GM06990 (cell line): ENCODE results near the gene DSCAM.

Source experiments
- DNase-seq: peaks from one replicate; pipeline ENCODE4 v3.0.0-alpha.2; 2011; ENCODE audit not compliant: insufficient read length; ENCODE audit errors: extremely low read depth
- H3K27me3 ChIP-seq: replicated peaks from 2 replicates; pipeline ENCODE4 v1.6.0; 2011; ENCODE audit warnings: low read length; ENCODE audit not compliant: control insufficient read depth, insufficient read depth
- H3K36me3 ChIP-seq: 2 replicates; pipeline ENCODE4 v1.5.1; 2011; ENCODE audit warnings: low read length; ENCODE audit not compliant: control insufficient read depth, insufficient read depth
- H3K4me3 ChIP-seq: replicated peaks from 2 replicates; pipeline ENCODE4 v1.5.1; 2011; ENCODE audit warnings: low read depth, mild to moderate bottlenecking, control low read depth, low read length
- CTCF ChIP-seq: IDR thresholded peaks from 2 replicates; pipeline ENCODE4 v1.5.1; 2011; ENCODE audit warnings: low read length, control low read depth, mild to moderate bottlenecking, inconsistent platforms; ENCODE audit not compliant: insufficient read depth, poor library complexity, severe bottlenecking

The DSCAM gene

DNA sequence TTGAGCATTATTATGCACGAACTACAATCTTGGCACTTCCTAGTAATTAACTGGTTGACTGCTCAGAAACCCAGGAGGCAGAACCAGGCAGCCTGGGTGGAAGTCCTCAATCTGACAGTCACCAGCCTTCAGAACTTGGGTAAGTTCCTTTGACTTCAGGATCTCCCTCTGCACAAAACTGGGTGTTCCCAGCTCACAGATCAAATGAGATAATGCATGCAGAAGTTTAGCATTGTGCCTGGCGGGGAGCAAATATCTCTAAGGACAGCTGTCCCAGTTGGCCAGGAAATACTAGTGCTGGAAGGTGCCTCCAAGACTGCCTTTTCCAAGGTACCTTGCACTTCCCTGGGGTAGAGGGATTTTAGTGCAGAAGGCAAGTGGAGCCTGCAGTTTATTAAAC, 684.9 kb downstream of the DSCAM start:
- TF ChIP-seq CTCF = no peak
- no peaks in the 10 kb centered on the region for H3K27me3 ChIP-seq
- DNase-seq = no peak
- no peak overlapping the region for H3K4me3 ChIP-seq
- H3K36me3 ChIP-seq = no peaks in the 10 kb centered on the region

DNA sequence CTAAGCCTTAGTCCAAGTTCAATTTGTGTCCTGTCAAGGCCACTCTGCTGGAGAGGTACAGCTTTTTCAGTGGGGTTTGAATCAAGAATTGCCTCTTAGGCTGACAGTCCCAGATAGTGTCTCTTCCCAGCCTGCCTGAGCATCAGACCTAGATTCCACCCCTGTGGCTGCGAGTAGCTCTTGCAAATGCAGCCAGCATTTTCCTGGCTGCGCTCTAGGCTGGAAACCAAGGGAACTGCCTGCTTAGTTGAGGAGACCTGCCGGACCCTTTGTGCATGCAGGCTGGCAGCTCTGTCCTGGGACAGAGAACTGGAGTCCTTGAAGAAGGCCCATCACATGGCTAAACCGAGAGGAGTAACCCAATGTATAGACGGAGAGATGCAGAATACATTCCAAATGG, 686.0 kb downstream of the DSCAM start:
- H3K36me3 ChIP-seq = no peaks in the 10 kb centered on the region
- H3K4me3 ChIP-seq = no peak overlapping the region
- TF ChIP-seq CTCF = no peak
- H3K27me3 ChIP-seq = no peaks in the 10 kb centered on the region
- DNase-seq = no peak

DNA sequence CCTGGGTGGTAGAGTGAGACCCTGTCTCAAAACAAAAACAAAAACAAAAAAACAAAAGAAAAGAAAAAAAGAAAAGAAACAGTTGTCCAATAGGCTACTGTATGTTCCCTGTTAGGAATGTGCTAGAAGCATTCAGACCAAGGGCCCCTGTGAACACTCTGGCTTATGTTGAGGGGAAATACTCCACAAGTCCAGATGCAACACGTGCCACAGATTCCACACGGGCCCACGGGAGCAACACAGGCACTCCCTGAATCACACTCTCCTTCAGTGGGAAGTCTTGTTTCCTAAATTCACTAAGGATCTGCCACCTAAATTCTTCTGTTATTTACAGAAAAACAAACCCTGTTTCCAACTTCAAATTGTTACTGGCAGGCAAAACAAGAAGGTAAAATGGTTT, 688.6 kb downstream of the DSCAM start:
- no peaks in the 10 kb centered on the region for H3K27me3 ChIP-seq
- no peaks in the 10 kb centered on the region for H3K36me3 ChIP-seq
- DNase-seq = no peak
- no peak for TF ChIP-seq CTCF
- no peak overlapping the region for H3K4me3 ChIP-seq

- TF ChIP-seq CTCF = no peak
- no peaks in the 10 kb centered on the region for H3K36me3 ChIP-seq
- no peak overlapping the region for H3K4me3 ChIP-seq
- H3K27me3 ChIP-seq = no peaks in the 10 kb centered on the region
- DNase-seq = no peak
Measured at GRCh38 chr21:40155563-40155962, 691.4 kb downstream of the DSCAM start.

- TF ChIP-seq CTCF = no peak
- Histone ChIP-seq H3K4me3 (no peak overlapping the region), H3K36me3 (no peaks in the 10 kb centered on the region), H3K27me3 (no peaks in the 10 kb centered on the region)
- no peak for DNase-seq
Measured at GRCh38 chr21:40153351-40153750, 693.6 kb downstream of the DSCAM start.

DNA sequence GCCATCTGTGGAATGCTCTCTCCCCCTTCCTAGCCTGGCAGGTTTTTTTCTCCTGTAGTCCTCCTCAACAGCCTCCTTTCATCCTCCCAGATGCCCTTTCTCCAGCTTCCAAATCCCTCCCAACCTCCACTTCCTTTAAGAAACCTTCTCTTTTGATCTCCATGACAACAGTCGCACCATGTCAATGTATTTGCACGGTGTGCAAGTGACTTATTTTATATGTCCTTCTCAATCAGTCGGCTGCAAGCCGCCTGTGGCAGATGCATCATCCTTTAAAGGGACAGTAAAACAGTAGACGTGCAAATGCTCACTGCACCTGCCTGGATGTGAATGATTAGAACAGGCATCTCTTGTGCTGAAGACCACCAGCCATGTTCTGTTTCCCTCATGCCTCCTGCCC, 694.5 kb downstream of the DSCAM start:
- DNase-seq = no peak
- H3K27me3 ChIP-seq = no peaks in the 10 kb centered on the region
- no peaks in the 10 kb centered on the region for H3K36me3 ChIP-seq
- TF ChIP-seq CTCF = no peak
- H3K4me3 ChIP-seq = no peak overlapping the region
